ENCODE data around the gene EPHB1. TPM values are rescaled to one million over a fixed set of nuclear protein-coding genes. Genes with fewer than 3 reads are reported as not detected.

EPHB1 gene
- total RNA-seq, 1 donor from 2014 or later, result 16.3 TPM

DNA sequence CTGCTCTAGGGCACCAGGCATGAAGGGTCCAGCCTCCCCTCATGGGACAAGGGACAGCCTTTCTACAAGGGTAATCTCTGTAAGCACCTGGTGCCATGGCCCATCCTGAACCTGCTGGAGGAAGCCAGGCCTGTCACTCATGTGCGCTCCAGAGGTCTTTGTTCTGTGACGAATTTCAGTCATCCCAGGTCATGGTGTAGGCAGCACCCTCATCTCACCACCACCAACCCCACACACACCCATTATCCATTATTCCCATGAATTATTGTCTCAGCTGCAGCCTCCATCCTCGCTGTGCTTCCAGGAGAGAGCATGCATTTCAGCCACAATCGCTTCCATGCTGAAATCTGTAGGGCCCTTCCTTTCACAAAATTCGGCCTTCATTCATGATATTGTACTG, 419.3 kb downstream of the EPHB1 start:
- peak overlapping the region; percentile 34 for H3K27ac Mint-ChIP-seq (ENCODE audit: unreplicated experiment)
- TF ChIP-seq, protein P1, sequence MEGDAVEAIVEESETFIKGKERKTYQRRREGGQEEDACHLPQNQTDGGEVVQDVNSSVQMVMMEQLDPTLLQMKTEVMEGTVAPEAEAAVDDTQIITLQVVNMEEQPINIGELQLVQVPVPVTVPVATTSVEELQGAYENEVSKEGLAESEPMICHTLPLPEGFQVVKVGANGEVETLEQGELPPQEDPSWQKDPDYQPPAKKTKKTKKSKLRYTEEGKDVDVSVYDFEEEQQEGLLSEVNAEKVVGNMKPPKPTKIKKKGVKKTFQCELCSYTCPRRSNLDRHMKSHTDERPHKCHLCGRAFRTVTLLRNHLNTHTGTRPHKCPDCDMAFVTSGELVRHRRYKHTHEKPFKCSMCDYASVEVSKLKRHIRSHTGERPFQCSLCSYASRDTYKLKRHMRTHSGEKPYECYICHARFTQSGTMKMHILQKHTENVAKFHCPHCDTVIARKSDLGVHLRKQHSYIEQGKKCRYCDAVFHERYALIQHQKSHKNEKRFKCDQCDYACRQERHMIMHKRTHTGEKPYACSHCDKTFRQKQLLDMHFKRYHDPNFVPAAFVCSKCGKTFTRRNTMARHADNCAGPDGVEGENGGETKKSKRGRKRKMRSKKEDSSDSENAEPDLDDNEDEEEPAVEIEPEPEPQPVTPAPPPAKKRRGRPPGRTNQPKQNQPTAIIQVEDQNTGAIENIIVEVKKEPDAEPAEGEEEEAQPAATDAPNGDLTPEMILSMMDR (IDR thresholded peaks at IDR 0.05; ENCODE audit: partially characterized antibody, unreplicated experiment), result no peak
- peaks cover 13% of the 10 kb centered on the region for H3K4me1 Mint-ChIP-seq (ENCODE audit: low read depth, unreplicated experiment)
- no peak overlapping the region for H3K4me3 Mint-ChIP-seq (ENCODE audit: unreplicated experiment)
- H3K27me3 Mint-ChIP-seq (ENCODE audit: unreplicated experiment), result peaks cover 2% of the 10 kb centered on the region
- no peaks in the 10 kb centered on the region for H3K9me3 Mint-ChIP-seq (ENCODE audit: unreplicated experiment)
- no peak for DNase-seq
- H3K36me3 Mint-ChIP-seq (ENCODE audit: unreplicated experiment), result no peaks in the 10 kb centered on the region

DNA sequence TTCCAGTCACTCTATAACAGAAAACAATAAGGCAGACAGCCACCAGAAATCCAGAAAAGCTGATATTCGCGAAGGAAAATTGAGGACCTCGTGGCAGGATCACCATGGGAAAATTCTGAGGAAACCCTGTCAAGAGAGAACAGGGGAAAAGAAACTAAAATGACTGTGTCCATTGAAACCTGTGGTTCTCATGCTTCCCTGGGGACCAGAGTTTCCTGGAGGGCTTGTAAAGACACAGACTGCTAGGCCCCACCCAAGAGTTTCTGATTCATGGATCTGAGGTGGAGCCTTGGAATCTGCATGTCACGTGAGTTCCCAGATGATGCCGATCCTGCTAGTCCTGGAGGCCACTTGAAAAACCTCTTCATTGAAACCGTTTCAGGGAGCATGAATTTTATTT, 420.5 kb downstream of the EPHB1 start:
- Mint-ChIP-seq H3K36me3 (ENCODE audit: unreplicated experiment) (no peaks in the 10 kb centered on the region), H3K4me3 (ENCODE audit: unreplicated experiment) (no peak overlapping the region), H3K27ac (ENCODE audit: unreplicated experiment) (no peak overlapping the region), H3K4me1 (ENCODE audit: low read depth, unreplicated experiment) (peaks cover 10% of the 10 kb centered on the region), H3K27me3 (ENCODE audit: unreplicated experiment) (peaks cover 2% of the 10 kb centered on the region), H3K9me3 (ENCODE audit: unreplicated experiment) (no peaks in the 10 kb centered on the region)
- no peak for DNase-seq
- TF ChIP-seq, protein P1 (IDR thresholded peaks at IDR 0.05; ENCODE audit: partially characterized antibody, unreplicated experiment), result no peak

DNA sequence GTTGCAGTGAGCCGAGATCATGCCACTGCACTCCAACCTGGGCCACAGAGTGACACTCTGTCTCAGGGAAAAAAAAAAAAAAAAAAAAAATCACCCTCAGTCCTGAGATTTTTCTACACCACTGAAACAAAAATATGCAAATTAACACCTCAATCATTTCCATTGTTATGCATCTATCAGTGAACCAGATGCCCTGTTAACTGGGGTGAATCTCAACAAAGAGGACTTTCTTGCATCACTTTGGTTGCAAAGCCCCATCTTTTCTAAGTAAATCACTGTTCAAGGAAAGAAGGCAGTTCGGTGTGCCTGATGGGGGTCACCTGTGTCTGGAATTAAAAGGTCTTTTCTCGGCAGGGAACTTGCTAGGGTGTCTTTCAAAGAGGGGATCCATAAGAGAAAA, 421.6 kb downstream of the EPHB1 start:
- Mint-ChIP-seq H3K4me3 (ENCODE audit: unreplicated experiment) (no peak overlapping the region), H3K36me3 (ENCODE audit: unreplicated experiment) (no peaks in the 10 kb centered on the region), H3K4me1 (ENCODE audit: low read depth, unreplicated experiment) (peaks cover 10% of the 10 kb centered on the region), H3K9me3 (ENCODE audit: unreplicated experiment) (no peaks in the 10 kb centered on the region), H3K27me3 (ENCODE audit: unreplicated experiment) (peaks cover 2% of the 10 kb centered on the region), H3K27ac (ENCODE audit: unreplicated experiment) (no peak overlapping the region)
- DNase-seq, result no peak
- TF ChIP-seq, protein P1 (IDR thresholded peaks at IDR 0.05; ENCODE audit: partially characterized antibody, unreplicated experiment), result no peak

DNA sequence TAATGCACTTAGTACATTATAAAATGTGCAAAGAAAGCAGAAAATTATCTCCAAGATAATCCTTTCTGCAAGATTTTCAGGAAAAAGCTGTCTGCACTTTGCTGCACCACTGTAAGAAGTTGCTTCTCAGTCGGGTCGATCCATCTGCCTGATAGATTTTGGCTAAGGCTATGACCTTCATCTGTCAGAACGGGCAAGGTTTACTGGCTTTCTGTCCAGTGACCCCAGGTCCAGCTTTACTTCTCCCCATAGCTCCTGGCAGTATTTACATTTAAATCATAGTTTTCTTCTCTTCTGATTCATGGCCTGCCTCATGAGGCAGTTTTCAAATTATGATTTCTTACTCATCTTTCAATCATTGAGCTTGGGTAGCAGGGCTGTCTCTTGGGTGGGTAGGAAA, 422.7 kb downstream of the EPHB1 start:
- no peak for DNase-seq
- Mint-ChIP-seq H3K27ac (ENCODE audit: unreplicated experiment) (no peak overlapping the region), H3K27me3 (ENCODE audit: unreplicated experiment) (peaks cover 2% of the 10 kb centered on the region), H3K36me3 (ENCODE audit: unreplicated experiment) (no peaks in the 10 kb centered on the region), H3K4me3 (ENCODE audit: unreplicated experiment) (no peak overlapping the region), H3K4me1 (ENCODE audit: low read depth, unreplicated experiment) (peaks cover 10% of the 10 kb centered on the region), H3K9me3 (ENCODE audit: unreplicated experiment) (no peaks in the 10 kb centered on the region)
- TF ChIP-seq, protein P1 (IDR thresholded peaks at IDR 0.05; ENCODE audit: partially characterized antibody, unreplicated experiment), result no peak

DNA sequence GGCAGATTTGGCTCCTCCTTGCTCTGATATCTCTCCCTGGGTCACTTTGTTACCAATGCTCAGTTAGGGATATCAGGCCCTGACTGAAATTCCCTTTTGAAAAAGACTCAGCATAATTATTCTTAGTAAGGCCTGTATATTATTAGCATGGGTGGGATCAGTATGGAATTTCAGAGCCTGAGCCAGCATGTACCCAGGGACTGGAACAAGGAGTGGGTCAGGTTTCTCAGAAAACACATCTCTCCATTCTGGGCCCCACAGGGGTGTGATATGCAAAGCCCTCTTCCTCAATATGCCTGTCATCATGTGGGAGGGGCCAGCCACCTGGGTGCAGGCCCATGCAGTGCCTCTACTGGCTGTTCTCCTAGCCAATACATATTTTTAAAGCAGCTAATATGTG, 423.2 kb downstream of the EPHB1 start:
- TF ChIP-seq, protein P1 (IDR thresholded peaks at IDR 0.05; ENCODE audit: partially characterized antibody, unreplicated experiment), result no peak
- H3K4me1 Mint-ChIP-seq (ENCODE audit: low read depth, unreplicated experiment), result peaks cover 10% of the 10 kb centered on the region
- DNase-seq, result no peak
- H3K4me3 Mint-ChIP-seq (ENCODE audit: unreplicated experiment), result no peak overlapping the region
- no peaks in the 10 kb centered on the region for H3K9me3 Mint-ChIP-seq (ENCODE audit: unreplicated experiment)
- H3K27ac Mint-ChIP-seq (ENCODE audit: unreplicated experiment), result no peak overlapping the region
- no peaks in the 10 kb centered on the region for H3K36me3 Mint-ChIP-seq (ENCODE audit: unreplicated experiment)
- peaks cover 2% of the 10 kb centered on the region for H3K27me3 Mint-ChIP-seq (ENCODE audit: unreplicated experiment)

Data from glutamatergic neuron (in vitro differentiated cells).